ENCODE data around the gene ZFAND5. TPM values are rescaled to one million over a fixed set of nuclear protein-coding genes. Genes with fewer than 3 reads are reported as not detected.

ZFAND5 gene
- total and polyA plus RNA-seq, 2 experiments from 2014 or later, result 138 to 216 TPM

DNA sequence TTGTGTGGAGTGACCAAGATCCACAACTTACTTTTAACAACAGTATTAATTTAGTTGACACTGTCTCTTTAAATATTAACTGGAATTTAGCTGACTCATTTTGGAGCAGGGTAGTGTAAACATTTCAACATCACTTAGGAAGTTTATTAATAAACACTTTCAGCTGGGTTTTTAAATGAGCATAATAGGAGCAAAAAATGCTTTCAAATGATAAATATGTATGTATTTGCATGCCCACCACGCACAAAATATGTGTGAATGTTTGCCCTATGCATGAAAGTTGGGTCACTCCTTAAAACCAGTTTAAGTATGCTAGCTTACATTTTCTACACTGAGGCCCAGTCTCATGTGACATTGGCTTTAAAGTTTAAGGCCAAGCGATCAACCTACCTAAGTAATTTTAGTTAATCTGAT lies 2.9 kb downstream of the ZFAND5 start:
- Mint-ChIP-seq H3K27me3 (ENCODE audit: insufficient read depth, low read depth, poor library complexity) (peaks cover 8% of the 10 kb centered on the region), H3K4me1 (peaks cover 28% of the 10 kb centered on the region), H3K27ac (peak overlapping the region; percentile 98; the same call in 1 of the 2 replicates), H3K9me3 (no peaks in the 10 kb centered on the region), H3K4me3 (peak overlapping the region; percentile 97), H3K36me3 (ENCODE audit: low read depth) (peaks cover 69% of the 10 kb centered on the region)
- Histone ChIP-seq H3K4me1 (ENCODE audit: insufficient read depth) (peaks cover 40% of the 10 kb centered on the region), H3K27ac (ENCODE audit: low read depth) (no peak overlapping the region), H3K27me3 (ENCODE audit: insufficient read depth) (no peaks in the 10 kb centered on the region), H3K36me3 (ENCODE audit: insufficient read depth) (peaks cover 49% of the 10 kb centered on the region), H2AFZ (no peak overlapping the region), H3K79me2 (replicated peaks; ENCODE audit: insufficient read depth) (peaks cover 79% of the 10 kb centered on the region), H4K20me1 (replicated peaks; ENCODE audit: insufficient read depth) (peaks cover 61% of the 10 kb centered on the region), H3K9me2 (ENCODE audit: insufficient read depth) (no peaks in the 10 kb centered on the region), H3K4me3 (peak overlapping the region; percentile 95), H3F3A (replicated peaks; ENCODE audit: low read depth) (peaks cover 4% of the 10 kb centered on the region; the same call in 1 of the 2 replicates), H3K4me2 (peak overlapping the region; percentile 94)
- ATAC-seq (no peak), DNase-seq (ENCODE audit: low spot score) (no peak)
- TF ChIP-seq EZH2 (IDR thresholded peaks at IDR 0.05; ENCODE audit: low read depth, unreplicated experiment) (no peak), JUNB (IDR thresholded peaks at IDR 0.05; ENCODE audit: unreplicated experiment) (no peak), STAT1 (IDR thresholded peaks at IDR 0.05; ENCODE audit: unreplicated experiment) (no peak), POLR2AphosphoS5 (IDR thresholded peaks at IDR 0.05; ENCODE audit: low read depth) (no peak), EZH2phosphoT487 (IDR thresholded peaks at IDR 0.05; ENCODE audit: unreplicated experiment) (no peak), NANOG (IDR thresholded peaks at IDR 0.05; ENCODE audit: borderline replicate concordance) (no peak), ZNF331 (CRISPR knock-in tag; IDR thresholded peaks at IDR 0.05; ENCODE audit: low read depth) (no peak), CREB1 (CRISPR knock-in tag; IDR thresholded peaks at IDR 0.05; ENCODE audit: low read depth) (no peak), ZNF114 (CRISPR knock-in tag; IDR thresholded peaks at IDR 0.05) (no peak)
- TF ChIP-seq, protein P1, sequence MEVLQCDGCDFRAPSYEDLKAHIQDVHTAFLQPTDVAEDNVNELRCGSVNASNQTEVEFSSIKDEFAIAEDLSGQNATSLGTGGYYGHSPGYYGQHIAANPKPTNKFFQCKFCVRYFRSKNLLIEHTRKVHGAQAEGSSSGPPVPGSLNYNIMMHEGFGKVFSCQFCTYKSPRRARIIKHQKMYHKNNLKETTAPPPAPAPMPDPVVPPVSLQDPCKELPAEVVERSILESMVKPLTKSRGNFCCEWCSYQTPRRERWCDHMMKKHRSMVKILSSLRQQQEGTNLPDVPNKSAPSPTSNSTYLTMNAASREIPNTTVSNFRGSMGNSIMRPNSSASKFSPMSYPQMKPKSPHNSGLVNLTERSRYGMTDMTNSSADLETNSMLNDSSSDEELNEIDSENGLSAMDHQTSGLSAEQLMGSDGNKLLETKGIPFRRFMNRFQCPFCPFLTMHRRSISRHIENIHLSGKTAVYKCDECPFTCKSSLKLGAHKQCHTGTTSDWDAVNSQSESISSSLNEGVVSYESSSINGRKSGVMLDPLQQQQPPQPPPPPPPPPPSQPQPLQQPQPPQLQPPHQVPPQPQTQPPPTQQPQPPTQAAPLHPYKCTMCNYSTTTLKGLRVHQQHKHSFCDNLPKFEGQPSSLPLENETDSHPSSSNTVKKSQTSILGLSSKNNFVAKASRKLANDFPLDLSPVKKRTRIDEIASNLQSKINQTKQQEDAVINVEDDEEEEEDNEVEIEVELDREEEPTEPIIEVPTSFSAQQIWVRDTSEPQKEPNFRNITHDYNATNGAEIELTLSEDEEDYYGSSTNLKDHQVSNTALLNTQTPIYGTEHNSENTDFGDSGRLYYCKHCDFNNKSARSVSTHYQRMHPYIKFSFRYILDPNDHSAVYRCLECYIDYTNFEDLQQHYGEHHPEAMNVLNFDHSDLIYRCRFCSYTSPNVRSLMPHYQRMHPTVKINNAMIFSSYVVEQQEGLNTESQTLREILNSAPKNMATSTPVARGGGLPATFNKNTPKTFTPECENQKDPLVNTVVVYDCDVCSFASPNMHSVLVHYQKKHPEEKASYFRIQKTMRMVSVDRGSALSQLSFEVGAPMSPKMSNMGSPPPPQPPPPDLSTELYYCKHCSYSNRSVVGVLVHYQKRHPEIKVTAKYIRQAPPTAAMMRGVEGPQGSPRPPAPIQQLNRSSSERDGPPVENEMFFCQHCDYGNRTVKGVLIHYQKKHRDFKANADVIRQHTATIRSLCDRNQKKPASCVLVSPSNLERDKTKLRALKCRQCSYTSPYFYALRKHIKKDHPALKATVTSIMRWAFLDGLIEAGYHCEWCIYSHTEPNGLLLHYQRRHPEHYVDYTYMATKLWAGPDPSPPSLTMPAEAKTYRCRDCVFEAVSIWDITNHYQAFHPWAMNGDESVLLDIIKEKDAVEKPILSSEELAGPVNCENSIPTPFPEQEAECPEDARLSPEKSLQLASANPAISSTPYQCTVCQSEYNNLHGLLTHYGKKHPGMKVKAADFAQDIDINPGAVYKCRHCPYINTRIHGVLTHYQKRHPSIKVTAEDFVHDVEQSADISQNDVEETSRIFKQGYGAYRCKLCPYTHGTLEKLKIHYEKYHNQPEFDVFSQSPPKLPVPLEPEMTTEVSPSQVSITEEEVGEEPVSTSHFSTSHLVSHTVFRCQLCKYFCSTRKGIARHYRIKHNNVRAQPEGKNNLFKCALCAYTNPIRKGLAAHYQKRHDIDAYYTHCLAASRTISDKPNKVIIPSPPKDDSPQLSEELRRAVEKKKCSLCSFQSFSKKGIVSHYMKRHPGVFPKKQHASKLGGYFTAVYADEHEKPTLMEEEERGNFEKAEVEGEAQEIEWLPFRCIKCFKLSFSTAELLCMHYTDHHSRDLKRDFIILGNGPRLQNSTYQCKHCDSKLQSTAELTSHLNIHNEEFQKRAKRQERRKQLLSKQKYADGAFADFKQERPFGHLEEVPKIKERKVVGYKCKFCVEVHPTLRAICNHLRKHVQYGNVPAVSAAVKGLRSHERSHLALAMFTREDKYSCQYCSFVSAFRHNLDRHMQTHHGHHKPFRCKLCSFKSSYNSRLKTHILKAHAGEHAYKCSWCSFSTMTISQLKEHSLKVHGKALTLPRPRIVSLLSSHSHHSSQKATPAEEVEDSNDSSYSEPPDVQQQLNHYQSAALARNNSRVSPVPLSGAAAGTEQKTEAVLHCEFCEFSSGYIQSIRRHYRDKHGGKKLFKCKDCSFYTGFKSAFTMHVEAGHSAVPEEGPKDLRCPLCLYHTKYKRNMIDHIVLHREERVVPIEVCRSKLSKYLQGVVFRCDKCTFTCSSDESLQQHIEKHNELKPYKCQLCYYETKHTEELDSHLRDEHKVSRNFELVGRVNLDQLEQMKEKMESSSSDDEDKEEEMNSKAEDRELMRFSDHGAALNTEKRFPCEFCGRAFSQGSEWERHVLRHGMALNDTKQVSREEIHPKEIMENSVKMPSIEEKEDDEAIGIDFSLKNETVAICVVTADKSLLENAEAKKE (CRISPR knock-in tag; IDR thresholded peaks at IDR 0.05), result no peak
- TF ChIP-seq, protein P2, sequence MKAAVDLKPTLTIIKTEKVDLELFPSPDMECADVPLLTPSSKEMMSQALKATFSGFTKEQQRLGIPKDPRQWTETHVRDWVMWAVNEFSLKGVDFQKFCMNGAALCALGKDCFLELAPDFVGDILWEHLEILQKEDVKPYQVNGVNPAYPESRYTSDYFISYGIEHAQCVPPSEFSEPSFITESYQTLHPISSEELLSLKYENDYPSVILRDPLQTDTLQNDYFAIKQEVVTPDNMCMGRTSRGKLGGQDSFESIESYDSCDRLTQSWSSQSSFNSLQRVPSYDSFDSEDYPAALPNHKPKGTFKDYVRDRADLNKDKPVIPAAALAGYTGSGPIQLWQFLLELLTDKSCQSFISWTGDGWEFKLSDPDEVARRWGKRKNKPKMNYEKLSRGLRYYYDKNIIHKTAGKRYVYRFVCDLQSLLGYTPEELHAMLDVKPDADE (IDR thresholded peaks at IDR 0.05), result no peak
- TF ChIP-seq, protein P3, sequence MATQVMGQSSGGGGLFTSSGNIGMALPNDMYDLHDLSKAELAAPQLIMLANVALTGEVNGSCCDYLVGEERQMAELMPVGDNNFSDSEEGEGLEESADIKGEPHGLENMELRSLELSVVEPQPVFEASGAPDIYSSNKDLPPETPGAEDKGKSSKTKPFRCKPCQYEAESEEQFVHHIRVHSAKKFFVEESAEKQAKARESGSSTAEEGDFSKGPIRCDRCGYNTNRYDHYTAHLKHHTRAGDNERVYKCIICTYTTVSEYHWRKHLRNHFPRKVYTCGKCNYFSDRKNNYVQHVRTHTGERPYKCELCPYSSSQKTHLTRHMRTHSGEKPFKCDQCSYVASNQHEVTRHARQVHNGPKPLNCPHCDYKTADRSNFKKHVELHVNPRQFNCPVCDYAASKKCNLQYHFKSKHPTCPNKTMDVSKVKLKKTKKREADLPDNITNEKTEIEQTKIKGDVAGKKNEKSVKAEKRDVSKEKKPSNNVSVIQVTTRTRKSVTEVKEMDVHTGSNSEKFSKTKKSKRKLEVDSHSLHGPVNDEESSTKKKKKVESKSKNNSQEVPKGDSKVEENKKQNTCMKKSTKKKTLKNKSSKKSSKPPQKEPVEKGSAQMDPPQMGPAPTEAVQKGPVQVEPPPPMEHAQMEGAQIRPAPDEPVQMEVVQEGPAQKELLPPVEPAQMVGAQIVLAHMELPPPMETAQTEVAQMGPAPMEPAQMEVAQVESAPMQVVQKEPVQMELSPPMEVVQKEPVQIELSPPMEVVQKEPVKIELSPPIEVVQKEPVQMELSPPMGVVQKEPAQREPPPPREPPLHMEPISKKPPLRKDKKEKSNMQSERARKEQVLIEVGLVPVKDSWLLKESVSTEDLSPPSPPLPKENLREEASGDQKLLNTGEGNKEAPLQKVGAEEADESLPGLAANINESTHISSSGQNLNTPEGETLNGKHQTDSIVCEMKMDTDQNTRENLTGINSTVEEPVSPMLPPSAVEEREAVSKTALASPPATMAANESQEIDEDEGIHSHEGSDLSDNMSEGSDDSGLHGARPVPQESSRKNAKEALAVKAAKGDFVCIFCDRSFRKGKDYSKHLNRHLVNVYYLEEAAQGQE (IDR thresholded peaks at IDR 0.05; ENCODE audit: unreplicated experiment), result no peak
- TF ChIP-seq, protein P4, sequence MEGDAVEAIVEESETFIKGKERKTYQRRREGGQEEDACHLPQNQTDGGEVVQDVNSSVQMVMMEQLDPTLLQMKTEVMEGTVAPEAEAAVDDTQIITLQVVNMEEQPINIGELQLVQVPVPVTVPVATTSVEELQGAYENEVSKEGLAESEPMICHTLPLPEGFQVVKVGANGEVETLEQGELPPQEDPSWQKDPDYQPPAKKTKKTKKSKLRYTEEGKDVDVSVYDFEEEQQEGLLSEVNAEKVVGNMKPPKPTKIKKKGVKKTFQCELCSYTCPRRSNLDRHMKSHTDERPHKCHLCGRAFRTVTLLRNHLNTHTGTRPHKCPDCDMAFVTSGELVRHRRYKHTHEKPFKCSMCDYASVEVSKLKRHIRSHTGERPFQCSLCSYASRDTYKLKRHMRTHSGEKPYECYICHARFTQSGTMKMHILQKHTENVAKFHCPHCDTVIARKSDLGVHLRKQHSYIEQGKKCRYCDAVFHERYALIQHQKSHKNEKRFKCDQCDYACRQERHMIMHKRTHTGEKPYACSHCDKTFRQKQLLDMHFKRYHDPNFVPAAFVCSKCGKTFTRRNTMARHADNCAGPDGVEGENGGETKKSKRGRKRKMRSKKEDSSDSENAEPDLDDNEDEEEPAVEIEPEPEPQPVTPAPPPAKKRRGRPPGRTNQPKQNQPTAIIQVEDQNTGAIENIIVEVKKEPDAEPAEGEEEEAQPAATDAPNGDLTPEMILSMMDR (conservative IDR thresholded peaks at IDR 0.05; ENCODE audit: low read depth in 2 of 2), result no peak
